HepG2 (cell line): ENCODE measurements around the gene LYRM4. TPM values are rescaled to one million over a fixed set of nuclear protein-coding genes. Genes with fewer than 3 reads are reported as not detected.

Experiments
- BCLAF1 ChIP-seq: fragments of 450-650 bp; IDR thresholded peaks from 2 replicates; pipeline ENCODE4 v1.6.1; 2017; ENCODE audit warnings: mild to moderate bottlenecking
- BRD4 ChIP-seq: sonication (generic); formaldehyde crosslinking; IDR thresholded peaks from 2 replicates; pipeline ENCODE4 v1.4.0; 2020; ENCODE audit warnings: missing genetic modification reagents
- CREB1 ChIP-seq, 2 experiments: fragments of 450-650 bp in 1 of 2; IDR thresholded peaks; 2 replicates each; pipeline ENCODE4 v1.6.1; 2016 to 2017; ENCODE audit warnings: control low read depth in 1 of 2, mild to moderate bottlenecking in 1 of 2, missing compliant biosample characterization in 1 of 2, missing genetic modification characterization in 1 of 2
- GMEB1 ChIP-seq: sonication (generic); formaldehyde crosslinking; IDR thresholded peaks from 2 replicates; pipeline ENCODE4 v1.5.1; 2020; ENCODE audit warnings: missing genetic modification reagents, mild to moderate bottlenecking, borderline replicate concordance
- JUND ChIP-seq: sonication (generic); formaldehyde crosslinking; IDR thresholded peaks from 2 replicates; pipeline ENCODE4 v1.8.0; 2022; ENCODE audit warnings: mild to moderate bottlenecking, missing genetic modification reagents
- MAX ChIP-seq: IDR thresholded peaks from 2 replicates; pipeline ENCODE4 v1.6.1; 2012; ENCODE audit warnings: inconsistent platforms
- MED8 ChIP-seq: sonication (generic); formaldehyde crosslinking; IDR thresholded peaks from 2 replicates; pipeline ENCODE4 v1.8.1; 2023; ENCODE audit warnings: mild to moderate bottlenecking, missing genetic modification reagents; ENCODE audit not compliant: insufficient replicate concordance
- MYPOP ChIP-seq: sonication (generic); formaldehyde crosslinking; IDR thresholded peaks from 2 replicates; pipeline ENCODE4 v1.8.1; 2023; ENCODE audit warnings: mild to moderate bottlenecking, moderate library complexity, missing genetic modification reagents
- REPIN1 ChIP-seq: sonication (generic); formaldehyde crosslinking; IDR thresholded peaks from 2 replicates; pipeline ENCODE4 v1.8.0; 2022; ENCODE audit warnings: missing genetic modification reagents, low read depth, mild to moderate bottlenecking, borderline replicate concordance
- RFXAP ChIP-seq: sonication (generic); formaldehyde crosslinking; IDR thresholded peaks from 2 replicates; pipeline ENCODE4 v1.4.0; 2020; ENCODE audit warnings: missing genetic modification reagents, borderline replicate concordance
- SOX6 ChIP-seq, 2 experiments: fragments of 450-650 bp in 1 of 2; sonication (generic) in 1 of 2; formaldehyde crosslinking in 1 of 2; IDR thresholded peaks; 2 replicates each; pipeline versions ENCODE4 v1.4.0 to v1.6.1; 2017 to 2020; ENCODE audit warnings: antibody characterized with exemption in 1 of 2, mild to moderate bottlenecking in 1 of 2, missing genetic modification reagents in 1 of 2
- TFDP1 ChIP-seq: IDR thresholded peaks from 2 replicates; pipeline ENCODE4 v1.6.1; 2016; ENCODE audit warnings: missing compliant biosample characterization, missing genetic modification reagents, borderline replicate concordance
- ZNF274 ChIP-seq: sonication (generic); formaldehyde crosslinking; IDR thresholded peaks from 2 replicates; pipeline ENCODE4 v1.5.1; 2020; ENCODE audit warnings: mild to moderate bottlenecking, missing genetic modification reagents
- ZNF275 ChIP-seq: sonication (generic); formaldehyde crosslinking; IDR thresholded peaks from 2 replicates; pipeline ENCODE4 v1.8.0; 2022; ENCODE audit warnings: missing genetic modification reagents, mild to moderate bottlenecking, inconsistent platforms, borderline replicate concordance
- ZNF280B ChIP-seq: sonication (generic); formaldehyde crosslinking; IDR thresholded peaks from 2 replicates; pipeline ENCODE4 v1.5.0; 2020; ENCODE audit warnings: missing genetic modification reagents, mild to moderate bottlenecking, borderline replicate concordance
- polyA plus RNA-seq, 8 experiments: library from polyadenylated mRNA; depleted of rRNA in 3 of 8; stranded (reverse) in 7 of 8; unstranded in 1 of 8; fragments of >200 nt; fragmentation: Illumina TruSeq in 4 of 8; extraction: Trizol in 4 of 8; gene quantifications; 2 replicates each; pipeline versions ENCODE4 v1.2.1 to v1.2.3, GENCODE V29; 2011 to 2016; ENCODE audit warnings: low read depth in 4 of 8, missing spikeins in 1 of 8, mixed read lengths in 1 of 8; ENCODE audit not compliant: insufficient read depth in 1 of 8
- total RNA-seq, 5 experiments: library from RNA; depleted of rRNA; stranded (reverse); fragments of >200 nt; fragmentation: Illumina TruSeq; extraction: Trizol; gene quantifications; 2 replicates each; pipeline ENCODE4 v1.2.3, GENCODE V29; 2016; ENCODE audit warnings: low read depth in 1 of 5

The LYRM4 gene
- total and polyA plus RNA-seq, 2 of the 13 experiments (the other 11 are each of a cell fraction or from before 2014, with no cell fraction given), result 64.6 to 67.5 TPM

- no peak for TF ChIP-seq ZNF275 (CRISPR knock-in tag)
- peak; percentile 82; the same call in 1 of the 2 replicates for TF ChIP-seq ZNF280B (CRISPR knock-in tag)
- peak; percentile 93 for TF ChIP-seq MAX
- TF ChIP-seq BCLAF1, result no peak
- TF ChIP-seq SOX6 (IDR thresholded peaks at IDR 0.05), result no peak
- TF ChIP-seq SOX6 (CRISPR knock-in tag; IDR thresholded peaks at IDR 0.05), result peak; percentile 76
- TF ChIP-seq BRD4 (CRISPR knock-in tag), result peak; percentile 45; the same call in 1 of the 2 replicates
- TF ChIP-seq ZNF274 (CRISPR knock-in tag), result peak; percentile 90
- 0 out of 2 replicates have a peak, but pooled peaks have one; percentile 19 for TF ChIP-seq JUND (CRISPR knock-in tag)
- 0 out of 2 replicates have a peak, but pooled peaks have one; percentile 39 for TF ChIP-seq REPIN1
- TF ChIP-seq GMEB1 (CRISPR knock-in tag), result peak; percentile 68
- TF ChIP-seq RFXAP, result peak; percentile 28; the same call in 1 of the 2 replicates
- no peak for TF ChIP-seq CREB1 (IDR thresholded peaks at IDR 0.05)
- peak; percentile 64 for TF ChIP-seq CREB1 (CRISPR knock-in tag; IDR thresholded peaks at IDR 0.05)
- no peak; the same call in 1 of the 2 replicates for TF ChIP-seq MYPOP (CRISPR knock-in tag)
- no peak for TF ChIP-seq MED8 (CRISPR knock-in tag)
- peak; percentile 64; the same call in 1 of the 2 replicates for TF ChIP-seq TFDP1 (CRISPR knock-in tag)
Observed at GRCh38 chr6:5082487-5083306, 178.1 kb downstream of the LYRM4 start (continued).
